Stimulated activated CD8-positive, alpha-beta memory T cell treated with anti-CD3 and anti-CD28 coated beads, Interleukin-12 subunit alpha, Interleukin-12 subunit beta, amount 100 ng/mL, for 4 hours (primary cell): ENCODE results near the gene CDCP1.
"Not testable (repeated sequence)": the region's sequence is repeated elsewhere in the genome, so short reads cannot be mapped to it uniquely, and the experiment has no call there.

Experiments used
- DNase-seq: peaks from one replicate; pipeline ENCODE4 v3.0.0-alpha.2; 2020; ENCODE audit warnings: low read depth

CDCP1 gene

GRCh38 chr3:45055411-45056143 lies 90.6 kb downstream of the CDCP1 start:
- no peak for DNase-seq

GRCh38 chr3:45055032-45055410 lies 91.2 kb downstream of the CDCP1 start:
- DNase-seq = no peak

DNA sequence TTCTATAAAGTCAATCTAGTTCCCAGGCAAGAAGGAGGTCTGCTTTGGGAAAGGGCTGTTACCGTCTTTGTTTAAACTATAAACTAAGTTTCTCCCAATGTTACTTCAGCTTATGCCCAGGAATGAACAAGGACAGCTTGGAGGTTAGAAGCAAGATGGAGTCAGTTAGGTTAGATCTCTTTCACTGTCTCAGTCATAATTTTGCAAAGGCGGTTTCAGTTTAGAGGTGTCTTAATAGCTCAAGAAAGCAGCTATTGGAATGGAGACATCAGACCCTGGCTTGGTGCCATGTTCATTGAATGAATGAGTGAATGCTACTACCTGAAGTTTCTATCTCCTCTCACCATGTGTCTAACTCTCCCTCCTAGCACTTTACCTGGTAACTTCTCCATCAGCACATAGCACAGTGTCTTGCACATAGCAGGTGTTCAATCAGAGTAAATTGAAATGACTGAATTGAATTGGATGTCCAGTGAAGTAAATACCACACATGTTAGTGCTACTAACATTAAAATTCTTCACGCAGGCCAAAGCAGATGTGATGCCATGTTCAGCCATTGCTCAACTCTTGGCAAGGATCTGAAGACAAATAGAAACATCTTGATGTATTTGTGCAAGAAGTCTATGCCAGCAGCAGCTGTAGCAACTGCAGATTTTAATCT lies 91.9 kb downstream of the CDCP1 start:
- no peak for DNase-seq

GRCh38 chr3:45053805-45054195 lies 92.4 kb downstream of the CDCP1 start:
- DNase-seq = not testable (repeated sequence)

GRCh38 chr3:45051685-45052084 lies 94.5 kb downstream of the CDCP1 start:
- DNase-seq = no peak

GRCh38 chr3:45049807-45050206 lies 96.4 kb downstream of the CDCP1 start:
- DNase-seq = no peak

- DNase-seq = no peak
Measured at GRCh38 chr3:45048244-45048643, 97.9 kb downstream of the CDCP1 start.

GRCh38 chr3:45043728-45044299 lies 102.4 kb downstream of the CDCP1 start:
- no peak for DNase-seq

DNA sequence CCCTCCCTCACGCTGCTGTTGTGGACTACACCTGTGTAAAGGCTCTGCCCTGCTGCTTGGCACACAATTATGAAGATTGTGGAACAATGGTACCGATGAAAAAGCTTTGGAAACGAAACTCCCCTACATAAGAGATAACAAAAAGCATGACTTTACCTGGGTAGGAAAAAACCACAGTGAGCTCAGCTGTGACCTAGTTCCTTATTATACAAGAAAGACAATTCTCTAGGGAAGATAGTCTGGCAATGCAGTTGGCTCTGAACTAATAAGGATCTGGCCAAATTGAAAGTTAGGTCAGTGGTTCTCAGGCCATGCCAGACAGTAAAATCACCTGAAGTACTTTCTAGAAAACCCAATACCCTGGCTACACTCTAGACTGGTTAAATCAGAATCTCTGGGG lies 104.0 kb downstream of the CDCP1 start:
- no peak for DNase-seq

DNA sequence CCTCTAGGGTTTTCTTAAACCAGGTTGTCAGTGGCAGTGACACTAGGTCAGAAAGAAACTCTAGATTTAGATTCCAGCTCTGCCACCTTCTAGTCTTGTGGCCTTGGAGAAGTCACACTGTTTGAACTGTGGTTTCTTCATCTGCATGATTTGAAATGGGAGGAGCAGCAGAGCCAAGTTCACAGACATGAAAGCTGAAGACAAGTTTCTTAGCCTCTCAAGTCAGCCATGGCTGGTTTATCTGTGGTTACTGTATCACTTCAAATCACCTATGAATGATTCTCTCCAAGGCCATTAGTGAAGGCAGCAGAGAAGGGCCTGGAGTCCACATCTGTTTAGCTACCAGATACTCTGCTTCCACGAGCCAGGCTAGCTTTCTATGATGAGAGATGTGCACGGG lies 104.5 kb downstream of the CDCP1 start:
- no peak for DNase-seq

DNA sequence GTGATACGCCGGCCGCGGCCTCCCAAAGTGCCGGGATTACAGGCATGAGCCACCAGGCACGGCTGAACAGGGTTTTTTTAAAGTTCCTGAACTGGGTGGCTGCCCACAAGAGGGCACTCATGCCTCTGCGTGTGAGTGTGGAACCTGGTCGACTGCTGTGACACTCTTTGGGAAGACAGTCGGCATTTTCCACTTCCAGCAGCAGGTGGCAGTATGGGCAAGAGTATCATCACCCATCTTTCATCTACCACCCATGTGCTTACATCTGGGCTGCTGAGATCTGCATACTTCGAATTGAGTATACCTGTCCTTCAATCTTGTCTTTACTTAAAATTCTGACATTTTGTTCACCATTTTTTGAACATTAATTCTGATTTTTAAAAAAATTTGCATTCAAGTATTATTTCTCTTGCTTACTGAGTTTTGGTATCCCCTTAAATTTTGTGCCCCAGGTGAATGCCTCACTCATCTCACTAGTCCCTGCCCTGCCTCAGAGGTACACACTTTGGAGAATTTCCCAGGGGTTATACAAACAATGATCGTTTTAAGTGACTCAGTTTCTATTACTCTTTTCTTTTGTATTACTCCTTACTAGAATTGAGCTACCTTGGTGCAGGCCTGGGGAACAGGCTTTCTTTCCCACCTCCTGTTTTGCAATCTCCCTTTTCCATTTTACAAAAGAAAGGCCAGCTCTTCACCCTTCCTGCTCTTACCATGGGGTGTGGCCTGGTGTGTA lies 108.3 kb downstream of the CDCP1 start:
- peak; percentile 74 for DNase-seq

GRCh38 chr3:45035441-45036301 lies 110.5 kb downstream of the CDCP1 start:
- DNase-seq = no peak

GRCh38 chr3:45034612-45035252 lies 111.4 kb downstream of the CDCP1 start:
- no peak for DNase-seq

DNA sequence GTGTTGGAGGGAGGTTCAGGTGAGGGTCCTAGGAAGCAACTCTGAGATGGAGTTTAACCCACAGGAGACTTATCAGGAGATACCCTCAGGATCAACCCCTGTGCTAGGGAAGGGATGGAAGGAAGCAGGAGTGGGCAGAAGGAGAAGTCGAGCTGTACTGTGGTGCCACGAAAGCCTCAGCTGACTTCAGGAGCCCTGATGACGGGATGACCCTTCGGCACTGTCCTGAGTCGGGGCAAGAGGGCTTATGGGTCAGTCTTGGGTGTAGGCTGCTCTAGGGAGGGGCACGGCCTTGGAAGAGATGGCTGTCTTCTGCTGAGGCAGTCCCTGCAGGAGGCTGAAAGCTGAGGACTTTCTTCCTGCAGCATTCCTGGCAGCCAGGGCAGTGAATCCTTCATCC lies 112.4 kb downstream of the CDCP1 start:
- no peak for DNase-seq
